Femur (tissue), 1 donor: ENCODE measurements around the gene LRP2BP.
"Not testable (repeated sequence)": the region's sequence is repeated elsewhere in the genome, so short reads cannot be mapped to it uniquely, and the experiment has no call there.

Experiments used
- DNase-seq: peaks from one replicate; pipeline ENCODE4 v3.0.0-alpha.2; 2017

Gene LRP2BP

DNA sequence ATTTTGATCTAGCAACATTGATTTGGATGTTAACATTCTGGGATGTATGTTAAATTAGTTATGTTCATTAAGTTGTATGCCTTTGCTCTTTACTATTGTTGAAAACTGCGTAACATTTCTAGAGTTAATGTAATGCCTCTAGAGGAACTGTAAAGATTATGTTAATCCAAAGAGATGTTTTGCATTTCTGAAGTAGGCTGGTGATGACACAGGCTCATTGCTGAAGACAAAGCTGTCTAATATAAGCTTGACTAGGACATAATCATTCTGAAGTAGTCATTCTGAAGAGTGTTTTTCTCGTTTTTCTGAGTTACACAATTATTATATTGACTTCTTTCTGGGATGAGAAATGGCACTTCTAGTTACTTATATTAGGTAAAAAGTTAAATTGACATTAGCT is 72.9 kb downstream of the LRP2BP start:
- no peak for DNase-seq

GRCh38 chr4:185318679-185319078 is 77.0 kb downstream of the LRP2BP start:
- no peak for DNase-seq

DNA sequence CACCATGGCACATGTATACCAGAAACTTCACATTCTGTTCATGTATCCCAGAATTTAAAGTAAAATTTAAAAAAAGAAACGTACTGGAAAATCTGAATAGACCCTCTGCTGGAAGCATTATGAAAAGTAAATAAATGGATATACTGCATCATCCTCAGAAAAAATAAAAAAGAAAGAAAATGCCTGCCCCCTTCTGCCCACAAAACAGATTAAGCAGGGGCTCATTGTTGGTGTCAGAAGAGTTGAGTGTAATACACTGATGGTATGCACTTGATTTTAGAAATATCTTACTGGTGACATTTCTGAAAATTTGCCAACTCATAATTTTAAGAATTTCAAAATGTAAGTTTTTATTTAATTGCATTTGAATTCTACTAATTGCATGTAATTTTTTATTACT is 77.8 kb downstream of the LRP2BP start:
- no peak for DNase-seq

DNA sequence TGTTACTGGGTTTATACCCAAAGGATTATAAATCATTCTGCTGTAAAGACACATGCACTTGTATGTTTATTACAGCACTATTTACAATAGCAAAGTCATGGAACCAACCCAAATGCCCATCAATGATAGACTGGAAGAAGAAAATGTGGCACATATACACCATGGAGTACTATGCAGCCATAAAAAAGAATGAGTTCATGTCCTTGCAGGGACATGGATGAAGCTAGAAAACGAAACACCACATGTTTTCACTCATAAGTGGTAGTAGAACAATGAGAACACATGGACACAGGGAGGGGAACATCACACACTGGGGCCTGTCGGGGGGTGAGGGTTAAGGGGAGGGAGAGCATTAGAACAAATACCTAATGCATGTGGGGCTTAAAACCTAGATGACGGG is 78.3 kb downstream of the LRP2BP start:
- not testable (repeated sequence) for DNase-seq
